HepG2 (cell line): Measurements from ENCODE around the gene MTHFD1. TPM values are rescaled to one million over a fixed set of nuclear protein-coding genes. Genes with fewer than 3 reads are reported as not detected.

Source experiments
- AKAP8 ChIP-seq: sonication (generic); formaldehyde crosslinking; IDR thresholded peaks from 2 replicates; pipeline ENCODE4 v1.5.1; 2020; ENCODE audit warnings: mild to moderate bottlenecking, missing genetic modification reagents
- ARID2 ChIP-seq: sonication (generic); formaldehyde crosslinking; IDR thresholded peaks from 2 replicates; pipeline ENCODE4 v1.8.1; 2022; ENCODE audit warnings: mild to moderate bottlenecking, missing genetic modification reagents, borderline replicate concordance
- ARNTL ChIP-seq: sonication (generic); formaldehyde crosslinking; IDR thresholded peaks from 2 replicates; pipeline ENCODE4 v1.4.0; 2020; ENCODE audit warnings: mild to moderate bottlenecking, missing genetic modification reagents
- HINFP ChIP-seq: sonication (generic); formaldehyde crosslinking; IDR thresholded peaks from 2 replicates; pipeline ENCODE4 v1.4.0; 2020; ENCODE audit warnings: low read depth, mild to moderate bottlenecking, missing genetic modification reagents
- JARID2 ChIP-seq: sonication (generic); formaldehyde crosslinking; IDR thresholded peaks from 2 replicates; pipeline ENCODE4 v1.8.1; 2023; ENCODE audit warnings: missing genetic modification reagents, inconsistent platforms; ENCODE audit not compliant: insufficient replicate concordance
- KLF12 ChIP-seq: sonication (generic); formaldehyde crosslinking; IDR thresholded peaks from 2 replicates; pipeline ENCODE4 v1.4.0; 2020; ENCODE audit warnings: missing genetic modification reagents, borderline replicate concordance
- MAX ChIP-seq: IDR thresholded peaks from 2 replicates; pipeline ENCODE4 v1.6.1; 2012; ENCODE audit warnings: inconsistent platforms
- MEIS2 ChIP-seq: sonication (generic); formaldehyde crosslinking; IDR thresholded peaks from 2 replicates; pipeline ENCODE4 v1.9.0; 2021; ENCODE audit warnings: mild to moderate bottlenecking, missing genetic modification reagents
- MYC ChIP-seq: sonication (generic); formaldehyde crosslinking; IDR thresholded peaks from 2 replicates; pipeline ENCODE4 v1.9.0; 2021; ENCODE audit warnings: missing genetic modification reagents, borderline replicate concordance
- NFIC ChIP-seq: IDR thresholded peaks from 2 replicates; pipeline ENCODE4 v1.6.1; 2012; ENCODE audit warnings: mild to moderate bottlenecking, low read length, inconsistent platforms
- PTBP1 ChIP-seq: fragments of 200-400 bp; formaldehyde crosslinking; IDR thresholded peaks from 2 replicates; pipeline ENCODE4 v1.6.1; 2018; ENCODE audit warnings: low read length, low read depth; ENCODE audit not compliant: poor library complexity, severe bottlenecking
- THAP7 ChIP-seq: sonication (generic); formaldehyde crosslinking; IDR thresholded peaks from 2 replicates; pipeline ENCODE4 v1.8.1; 2023; ENCODE audit warnings: mild to moderate bottlenecking, missing genetic modification reagents
- TIGD3 ChIP-seq: sonication (generic); formaldehyde crosslinking; IDR thresholded peaks from 2 replicates; pipeline ENCODE4 v1.5.1; 2020; ENCODE audit warnings: mild to moderate bottlenecking, missing genetic modification reagents, borderline replicate concordance
- ZBTB4 ChIP-seq: sonication (generic); formaldehyde crosslinking; IDR thresholded peaks from 2 replicates; pipeline ENCODE4 v1.4.0; 2020; ENCODE audit warnings: missing genetic modification reagents, mild to moderate bottlenecking, borderline replicate concordance
- ZBTB42 ChIP-seq: sonication (generic); formaldehyde crosslinking; IDR thresholded peaks from 2 replicates; pipeline ENCODE4 v1.5.0; 2020; ENCODE audit warnings: mild to moderate bottlenecking, missing genetic modification reagents
- ZFP91 ChIP-seq: sonication (generic); formaldehyde crosslinking; IDR thresholded peaks from 2 replicates; pipeline ENCODE4 v1.9.0; 2022; ENCODE audit warnings: missing genetic modification reagents, mild to moderate bottlenecking, borderline replicate concordance
- ZNF232 ChIP-seq: sonication (generic); formaldehyde crosslinking; IDR thresholded peaks from 2 replicates; pipeline ENCODE4 v1.4.0; 2020; ENCODE audit warnings: missing genetic modification reagents, borderline replicate concordance
- ZNF598 ChIP-seq: sonication (generic); formaldehyde crosslinking; IDR thresholded peaks from 2 replicates; pipeline ENCODE4 v1.5.1; 2020; ENCODE audit warnings: mild to moderate bottlenecking, missing genetic modification reagents, borderline replicate concordance
- ZNF878 ChIP-seq: sonication (generic); formaldehyde crosslinking; IDR thresholded peaks from 2 replicates; pipeline ENCODE4 v1.8.1; 2023; ENCODE audit warnings: mild to moderate bottlenecking, missing genetic modification reagents, moderate library complexity
- polyA plus RNA-seq, 8 experiments: library from polyadenylated mRNA; depleted of rRNA in 3 of 8; stranded (reverse) in 7 of 8; unstranded in 1 of 8; fragments of >200 nt; fragmentation: Illumina TruSeq in 4 of 8; extraction: Trizol in 4 of 8; gene quantifications; 2 replicates each; pipeline versions ENCODE4 v1.2.1 to v1.2.3, GENCODE V29; 2011 to 2016; ENCODE audit warnings: low read depth in 4 of 8, missing spikeins in 1 of 8, mixed read lengths in 1 of 8; ENCODE audit not compliant: insufficient read depth in 1 of 8
- total RNA-seq, 5 experiments: library from RNA; depleted of rRNA; stranded (reverse); fragments of >200 nt; fragmentation: Illumina TruSeq; extraction: Trizol; gene quantifications; 2 replicates each; pipeline ENCODE4 v1.2.3, GENCODE V29; 2016; ENCODE audit warnings: low read depth in 1 of 5

The MTHFD1 gene
- total and polyA plus RNA-seq, 2 of the 13 experiments (the other 11 are each of a cell fraction or from before 2014, with no cell fraction given), result 31.0 to 106 TPM

GRCh38 chr14:64338616-64339316, 49.4 kb upstream of the MTHFD1 start (continued):
- TF ChIP-seq ZBTB4 (CRISPR knock-in tag), result no peak
- TF ChIP-seq MEIS2 (CRISPR knock-in tag), result no peak
- TF ChIP-seq KLF12 (CRISPR knock-in tag), result no peak
- no peak for TF ChIP-seq ARID2
- no peak for TF ChIP-seq NFIC
- peak; percentile 87 for TF ChIP-seq MAX
- TF ChIP-seq JARID2 (CRISPR knock-in tag), result no peak
- peak; percentile 71; the same call in 1 of the 2 replicates for TF ChIP-seq TIGD3 (CRISPR knock-in tag)
- no peak for TF ChIP-seq ZBTB42 (CRISPR knock-in tag)
- TF ChIP-seq ARNTL (CRISPR knock-in tag), result no peak
- TF ChIP-seq THAP7 (CRISPR knock-in tag), result peak; percentile 27; the same call in 1 of the 2 replicates
- no peak for TF ChIP-seq PTBP1
- peak; percentile 97 for TF ChIP-seq ZFP91 (CRISPR knock-in tag)
- TF ChIP-seq ZNF878, result no peak
- peak; percentile 43; the same call in 1 of the 2 replicates for TF ChIP-seq ZNF598 (CRISPR knock-in tag)
- TF ChIP-seq AKAP8 (CRISPR knock-in tag), result no peak
- peak; percentile 52; the same call in 1 of the 2 replicates for TF ChIP-seq MYC
- TF ChIP-seq HINFP (CRISPR knock-in tag), result no peak
- TF ChIP-seq ZNF232 (CRISPR knock-in tag), result no peak; the same call in 1 of the 2 replicates
